Kidney (tissue), 14 donors: ENCODE results near the gene FBXL19. TPM values are rescaled to one million over a fixed set of nuclear protein-coding genes. Genes with fewer than 3 reads are reported as not detected.

Experiments used
- DNase-seq, 5 donors: peaks; one replicate each; pipeline ENCODE4 v3.0.0-alpha.2; 2013 to 2020
- FAIRE-seq: peaks from 2 replicates; lab custom pipeline; 2012; peaks lifted over from hg19 to GRCh38; lab: Jason Lieb, UNC
- H3K27ac ChIP-seq, 2 donors: one replicate each; pipeline ENCODE4 v1.7.0; 2013; ENCODE audit warnings: low read depth in 2 of 2, low read length in 2 of 2, inconsistent platforms in 1 of 2
- H3K27me3 ChIP-seq: one replicate; pipeline ENCODE4 v1.7.1; 2013; ENCODE audit warnings: low read length, inconsistent platforms; ENCODE audit not compliant: control insufficient read depth, insufficient read depth
- H3K36me3 ChIP-seq, 3 donors: one replicate each; pipeline versions ENCODE4 v1.7.0 to v1.7.1; 2013; ENCODE audit warnings: low read length in 3 of 3, control low read depth in 1 of 3, inconsistent platforms in 1 of 3; ENCODE audit not compliant: insufficient read depth in 3 of 3, control insufficient read depth in 2 of 3
- H3K4me1 ChIP-seq, 3 donors: one replicate each; pipeline versions ENCODE4 v1.7.0 to v1.7.1; 2013; ENCODE audit warnings: low read length in 3 of 3, inconsistent platforms in 1 of 3, low read depth in 1 of 3; ENCODE audit not compliant: control insufficient read depth in 2 of 3, insufficient read depth in 2 of 3
- H3K4me3 ChIP-seq, 3 donors: one replicate each; pipeline versions ENCODE4 v1.7.0 to v1.8.1; 2013; ENCODE audit warnings: low read length in 3 of 3, control low read depth in 1 of 3, inconsistent platforms in 1 of 3
- H3K9ac ChIP-seq, 3 donors: one replicate each; pipeline versions ENCODE4 v1.7.0 to v1.7.1; 2013; ENCODE audit warnings: low read length in 3 of 3, control low read depth in 1 of 3, inconsistent platforms in 1 of 3
- H3K9me3 ChIP-seq, 3 donors: one replicate each; pipeline versions ENCODE4 v1.7.0 to v1.7.1; 2013; ENCODE audit warnings: low read length in 3 of 3, control low read depth in 1 of 3, inconsistent platforms in 1 of 3; ENCODE audit not compliant: control insufficient read depth in 2 of 3, insufficient read depth in 1 of 3
- intact Hi-C: fragments of 100-400 bp; cut with DNase I; formaldehyde crosslinking; loops from one replicate; pipeline ENCODE4 v1.11.1; 2022
- polyA plus RNA-seq: library from polyadenylated mRNA; stranded (reverse); fragments of 350-450 nt; fragmentation: Illumina TruSeq; extraction: RNeasy Lipid Tissue Mini Kit (QIAGEN cat#74804); gene quantifications from one replicate; pipeline ENCODE4 v1.2.3, GENCODE V29; 2014; ENCODE audit warnings: low read depth, low replicate concordance; ENCODE audit not compliant: insufficient read depth
- total RNA-seq: library from RNA; stranded (reverse); fragmentation: NEBNext Ultra II Directional; extraction: Animal tissue kit (Norgen Biotek cat#: 25700); gene quantifications from one replicate; pipeline ENCODE4 v1.2.1, GENCODE V29; 2021
- TF ChIP-seq, protein P1 (sequence below): IDR thresholded peaks from 3 replicates; pipeline ENCODE4 v1.5.1; 2012; ENCODE audit warnings: mild to moderate bottlenecking, moderate library complexity, borderline replicate concordance; ENCODE audit not compliant: insufficient read depth; ENCODE audit errors: extremely low read depth
- donor health status: control.
- donor health status: control.
- donor health status: control.
- donor health status: control.
- donor health status: control.
- donor health status: DM: yes; HTN: yes; CAD: no.
- donor health status: Normal renal cell carcinoma (clear cell type).

FBXL19 gene
- total and polyA plus RNA-seq, 2 donors from 2014 or later: 7.4 to 18.9 TPM

DNA sequence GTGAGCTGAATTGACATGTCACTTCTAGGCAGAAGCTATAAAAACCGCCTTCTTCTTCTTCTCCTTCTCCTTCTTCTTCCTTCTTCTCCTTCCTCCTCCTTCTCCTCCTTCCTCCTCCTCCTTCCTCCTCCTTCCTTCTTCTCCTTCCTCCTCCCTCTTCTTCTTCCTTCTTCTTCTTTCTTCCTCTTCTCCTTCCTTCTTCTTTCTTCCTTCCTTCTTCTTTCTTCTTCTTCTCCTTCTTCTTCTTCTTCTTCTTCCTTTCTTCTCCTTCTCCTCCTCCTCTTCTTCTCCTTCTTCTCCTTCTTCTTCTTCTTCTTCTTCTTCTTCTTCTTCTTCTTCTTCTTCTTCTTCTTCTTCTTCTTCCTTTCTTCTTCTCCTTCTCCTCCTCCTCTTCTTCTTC, 4.8 kb upstream of the FBXL19 start:
- no peaks in the 10 kb centered on the region for H3K27me3 ChIP-seq
- H3K9me3 ChIP-seq: no peaks in the 10 kb centered on the region
- TF ChIP-seq, protein P1, sequence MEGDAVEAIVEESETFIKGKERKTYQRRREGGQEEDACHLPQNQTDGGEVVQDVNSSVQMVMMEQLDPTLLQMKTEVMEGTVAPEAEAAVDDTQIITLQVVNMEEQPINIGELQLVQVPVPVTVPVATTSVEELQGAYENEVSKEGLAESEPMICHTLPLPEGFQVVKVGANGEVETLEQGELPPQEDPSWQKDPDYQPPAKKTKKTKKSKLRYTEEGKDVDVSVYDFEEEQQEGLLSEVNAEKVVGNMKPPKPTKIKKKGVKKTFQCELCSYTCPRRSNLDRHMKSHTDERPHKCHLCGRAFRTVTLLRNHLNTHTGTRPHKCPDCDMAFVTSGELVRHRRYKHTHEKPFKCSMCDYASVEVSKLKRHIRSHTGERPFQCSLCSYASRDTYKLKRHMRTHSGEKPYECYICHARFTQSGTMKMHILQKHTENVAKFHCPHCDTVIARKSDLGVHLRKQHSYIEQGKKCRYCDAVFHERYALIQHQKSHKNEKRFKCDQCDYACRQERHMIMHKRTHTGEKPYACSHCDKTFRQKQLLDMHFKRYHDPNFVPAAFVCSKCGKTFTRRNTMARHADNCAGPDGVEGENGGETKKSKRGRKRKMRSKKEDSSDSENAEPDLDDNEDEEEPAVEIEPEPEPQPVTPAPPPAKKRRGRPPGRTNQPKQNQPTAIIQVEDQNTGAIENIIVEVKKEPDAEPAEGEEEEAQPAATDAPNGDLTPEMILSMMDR: no peak
- no peaks in the 10 kb centered on the region for H3K36me3 ChIP-seq
- DNase-seq (no peak), FAIRE-seq (no peak)
- H3K9ac ChIP-seq: no peak overlapping the region
- intact Hi-C loops: no loop called here
- H3K4me1 ChIP-seq: peaks cover 0 to 2% (median 0%) of the 10 kb centered on the region in 3 donors
- no peak overlapping the region for H3K27ac ChIP-seq
- no peak overlapping the region for H3K4me3 ChIP-seq

DNA sequence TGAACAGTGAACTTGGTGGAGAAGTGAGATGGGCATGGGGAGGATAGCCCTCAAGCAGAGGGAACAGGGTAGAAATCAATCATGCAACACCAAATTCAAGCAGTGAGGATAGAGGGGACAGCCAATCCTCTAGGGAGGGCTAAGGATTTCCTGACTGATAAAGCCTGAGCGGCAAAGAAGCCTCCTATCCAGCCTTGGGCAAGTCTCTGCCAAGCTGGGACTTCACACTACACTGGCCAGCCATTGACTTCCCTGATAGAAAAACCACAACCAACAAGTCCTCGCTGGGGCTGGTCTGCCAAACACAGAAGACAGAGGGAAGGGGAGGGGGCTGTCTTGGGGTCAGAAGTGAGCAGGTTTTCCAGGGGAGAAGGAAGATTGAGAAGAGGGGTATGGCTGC, 2.5 kb upstream of the FBXL19 start:
- no peaks in the 10 kb centered on the region for H3K27me3 ChIP-seq
- peaks cover 0 to 4% (median 2%) of the 10 kb centered on the region in 3 donors for H3K4me1 ChIP-seq
- intact Hi-C loops: no loop called here
- DNase-seq (peak in 1 of 5 donors; percentile 15), FAIRE-seq (no peak)
- no peak overlapping the region for H3K9ac ChIP-seq
- no peak overlapping the region for H3K4me3 ChIP-seq
- H3K9me3 ChIP-seq: no peaks in the 10 kb centered on the region
- TF ChIP-seq, protein P1: no peak
- H3K27ac ChIP-seq: no peak overlapping the region
- H3K36me3 ChIP-seq: no peaks in the 10 kb centered on the region

DNA sequence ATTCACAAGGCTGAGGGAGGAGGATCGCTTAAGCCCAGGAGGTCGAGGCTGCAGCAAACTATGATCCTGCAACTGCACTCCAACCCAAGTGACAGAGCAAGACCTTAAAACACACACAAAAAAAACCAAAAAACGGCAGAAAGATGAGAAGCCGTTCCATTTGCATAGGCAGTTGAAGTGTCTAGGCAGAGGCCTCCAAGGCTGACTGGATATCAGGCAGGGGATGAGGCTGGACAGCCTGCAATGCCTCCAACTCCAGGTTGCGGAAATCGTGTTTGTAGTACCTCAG, 2.0 kb upstream of the FBXL19 start:
- H3K36me3 ChIP-seq: no peaks in the 10 kb centered on the region
- TF ChIP-seq, protein P1: no peak
- no peaks in the 10 kb centered on the region for H3K27me3 ChIP-seq
- H3K4me3 ChIP-seq: peak overlapping the region; percentile 23 to 88 (median 80)
- H3K9me3 ChIP-seq: no peaks in the 10 kb centered on the region
- peaks cover 0 to 4% (median 2%) of the 10 kb centered on the region in 3 donors for H3K4me1 ChIP-seq
- H3K27ac ChIP-seq: peak overlapping the region; percentile 86 to 87
- DNase-seq: no peak
- no peak for FAIRE-seq
- no peak overlapping the region for H3K9ac ChIP-seq
- intact Hi-C loops: no loop called here
